Fibroblast of lung (primary cell): Measurements from ENCODE around the gene CGB5. TPM values are rescaled to one million over a fixed set of nuclear protein-coding genes. Genes with fewer than 3 reads are reported as not detected.

Experiments
- DNase-seq, 2 donors: peaks; one replicate each; pipeline versions ENCODE4 v3.0.0 to v3.0.0-alpha.2; 2010; ENCODE audit warnings: low read depth in 2 of 2
- H2AFZ ChIP-seq: 2 replicates; pipeline ENCODE4 v1.5.1; 2012; ENCODE audit warnings: low read length, control low read depth, inconsistent platforms
- H3K27ac ChIP-seq: 2 replicates; pipeline ENCODE4 v1.5.1; 2011; ENCODE audit warnings: low read length, control low read depth; ENCODE audit not compliant: insufficient read depth
- H3K27me3 ChIP-seq: 2 replicates; pipeline ENCODE4 v1.5.1; 2011; ENCODE audit warnings: mild to moderate bottlenecking, low read length; ENCODE audit not compliant: control insufficient read depth, insufficient read depth
- H3K36me3 ChIP-seq: 2 replicates; pipeline ENCODE4 v1.5.1; 2011; ENCODE audit warnings: low read length; ENCODE audit not compliant: control insufficient read depth, insufficient read depth
- H3K4me1 ChIP-seq: 2 replicates; pipeline ENCODE4 v1.5.1; 2011; ENCODE audit warnings: low read length; ENCODE audit not compliant: control insufficient read depth, insufficient read depth; ENCODE audit errors: extremely low read depth
- H3K4me2 ChIP-seq: 2 replicates; pipeline ENCODE4 v1.5.1; 2011; ENCODE audit warnings: low read length, control low read depth; ENCODE audit not compliant: insufficient read depth; ENCODE audit errors: extremely low read depth
- H3K4me3 ChIP-seq, 4 experiments: fragments of 200-600 bp in 1 of 4; sonication (generic) in 1 of 4; replicated peaks in 1 of 4; 2 replicates each; pipeline ENCODE4 v1.5.1; 2011 to 2016; ENCODE audit warnings: low read length in 4 of 4, low read depth in 3 of 4, mild to moderate bottlenecking in 3 of 4, control low read depth in 2 of 4, inconsistent platforms in 1 of 4, mixed read lengths in 1 of 4; ENCODE audit not compliant: insufficient read depth in 1 of 4; ENCODE audit errors: control extremely low read depth in 1 of 4
- H3K79me2 ChIP-seq: 2 replicates; pipeline ENCODE4 v1.5.1; 2012; ENCODE audit warnings: mild to moderate bottlenecking, low read length, inconsistent platforms; ENCODE audit not compliant: control insufficient read depth, insufficient read depth
- H3K9ac ChIP-seq: 2 replicates; pipeline ENCODE4 v1.5.1; 2011; ENCODE audit warnings: mild to moderate bottlenecking, low read length, control low read depth; ENCODE audit not compliant: insufficient read depth
- H3K9me3 ChIP-seq: 2 replicates; pipeline ENCODE4 v1.5.1; 2012; ENCODE audit warnings: low read depth, low read length; ENCODE audit not compliant: control insufficient read depth, insufficient read depth
- H4K20me1 ChIP-seq: 2 replicates; pipeline ENCODE4 v1.5.1; 2011; ENCODE audit warnings: low read length; ENCODE audit not compliant: control insufficient read depth, insufficient read depth; ENCODE audit errors: extremely low read depth
- CTCF ChIP-seq, 2 donors: IDR thresholded peaks in 1 of 2; conservative IDR thresholded peaks in 1 of 2; 1 replicate in 1 of 2; 2 replicates in 1 of 2; pipeline ENCODE4 v1.5.1; 2011 to 2012; ENCODE audit warnings: low read length in 2 of 2, control low read depth in 1 of 2, inconsistent platforms in 1 of 2, low read depth in 1 of 2, mild to moderate bottlenecking in 1 of 2
- EZH2 ChIP-seq: IDR thresholded peaks from 2 replicates; pipeline ENCODE4 v1.5.1; 2012; ENCODE audit warnings: low read length, control low read depth, mild to moderate bottlenecking; ENCODE audit errors: missing control alignments
- polyA plus RNA-seq, 2 donors: library from polyadenylated mRNA; depleted of rRNA in 1 of 2; stranded (reverse) in 1 of 2; unstranded in 1 of 2; fragments of >200 nt; gene quantifications; 2 replicates each; pipeline ENCODE4 v1.2.1, GENCODE V29; 2011 to 2012; ENCODE audit warnings: missing spikeins in 1 of 2
- total RNA-seq: library from RNA; depleted of rRNA; stranded (reverse); fragments of >200 nt; gene quantifications from 2 replicates; pipeline ENCODE4 v1.2.1, GENCODE V29; 2014

The CGB5 gene
- total and polyA plus RNA-seq, 2 donors (not counting 1 experiment from before 2014, with no cell fraction given) = not detected

GRCh38 chr19:49086296-49086695, 42.6 kb downstream of the CGB5 start:
- Histone ChIP-seq H3K4me1 (peaks cover 7% of the 10 kb centered on the region), H3K9me3 (no peaks in the 10 kb centered on the region), H3K4me2 (peak overlapping the region; percentile 99), H3K27ac (peak overlapping the region; percentile 86), H3K4me3 (peak overlapping the region; percentile 78 to 87 (median 84)), H3K79me2 (peaks cover 52% of the 10 kb centered on the region), H3K27me3 (no peaks in the 10 kb centered on the region), H3K9ac (peak overlapping the region; percentile 87), H4K20me1 (peaks cover 4% of the 10 kb centered on the region), H3K36me3 (peaks cover 10% of the 10 kb centered on the region), H2AFZ (no peak overlapping the region)
- DNase-seq = no peak
- TF ChIP-seq EZH2 (no peak), CTCF (conservative IDR thresholded peaks at IDR 0.05 in 1 of 2, IDR thresholded peaks at IDR 0.05 in 1 of 2; ENCODE audit: low read depth in 1 of 2, low read length in 2 of 2) (no peak)

- Histone ChIP-seq H3K36me3 (peaks cover 23% of the 10 kb centered on the region), H3K4me2 (no peak overlapping the region), H3K27ac (no peak overlapping the region), H3K79me2 (peaks cover 60% of the 10 kb centered on the region), H2AFZ (no peak overlapping the region), H3K4me1 (peaks cover 7% of the 10 kb centered on the region), H3K9ac (no peak overlapping the region), H4K20me1 (no peaks in the 10 kb centered on the region), H3K4me3 (no peak overlapping the region), H3K27me3 (no peaks in the 10 kb centered on the region), H3K9me3 (no peaks in the 10 kb centered on the region)
- TF ChIP-seq EZH2 (no peak), CTCF (conservative IDR thresholded peaks at IDR 0.05 in 1 of 2, IDR thresholded peaks at IDR 0.05 in 1 of 2; ENCODE audit: low read depth in 1 of 2, low read length in 2 of 2) (no peak)
- DNase-seq = no peak
Observed at GRCh38 chr19:49091391-49092038, 47.9 kb downstream of the CGB5 start.

GRCh38 chr19:49092686-49093085, 49.0 kb downstream of the CGB5 start:
- H2AFZ ChIP-seq = no peak overlapping the region
- H3K4me2 ChIP-seq = no peak overlapping the region
- H3K4me3 ChIP-seq = no peak overlapping the region
- peaks cover 2% of the 10 kb centered on the region for H3K4me1 ChIP-seq
- no peaks in the 10 kb centered on the region for H3K9me3 ChIP-seq
- peaks cover 25% of the 10 kb centered on the region for H3K36me3 ChIP-seq
- DNase-seq = no peak
- TF ChIP-seq EZH2 = no peak
- TF ChIP-seq CTCF (conservative IDR thresholded peaks at IDR 0.05 in 1 of 2, IDR thresholded peaks at IDR 0.05 in 1 of 2; ENCODE audit: low read depth in 1 of 2, low read length in 2 of 2) = no peak
- no peak overlapping the region for H3K27ac ChIP-seq
- no peaks in the 10 kb centered on the region for H4K20me1 ChIP-seq
- H3K79me2 ChIP-seq = peaks cover 48% of the 10 kb centered on the region
- no peaks in the 10 kb centered on the region for H3K27me3 ChIP-seq
- no peak overlapping the region for H3K9ac ChIP-seq

Other genes with a start within 250 kb of the CGB5 start
- 22.1 and 33.9 TPM in 2 replicates for gene BCAT2, start 232.8 kb upstream of the CGB5 start, total RNA-seq
- gene BCAT2, start 232.8 kb upstream of the CGB5 start, polyA plus RNA-seq = 22.8 and 23.2 TPM in 2 replicates
- 7.7 and 11.1 TPM in 2 replicates for gene HSD17B14, start 207.4 kb upstream of the CGB5 start, total RNA-seq
- gene HSD17B14, start 207.4 kb upstream of the CGB5 start, polyA plus RNA-seq = 2.7 and 4.5 TPM in 2 replicates
- gene PLEKHA4, start 175.2 kb upstream of the CGB5 start, total RNA-seq = 18.7 and 20.0 TPM in 2 replicates
- 6.6 and 11.1 TPM in 2 replicates for gene PLEKHA4, start 175.2 kb upstream of the CGB5 start, polyA plus RNA-seq
- 87.3 and 166 TPM in 2 replicates for gene PPP1R15A, start 171.4 kb upstream of the CGB5 start, total RNA-seq
- 46.3 and 116 TPM in 2 replicates for gene PPP1R15A, start 171.4 kb upstream of the CGB5 start, polyA plus RNA-seq
- gene TULP2, start 145.1 kb upstream of the CGB5 start, total RNA-seq = 0.51 and 0.83 TPM in 2 replicates
- gene TULP2, start 145.1 kb upstream of the CGB5 start, polyA plus RNA-seq = 0.10 and 0.28 TPM in 2 replicates
- 130 and 137 TPM in 2 replicates for gene NUCB1, start 143.5 kb upstream of the CGB5 start, total RNA-seq
- gene NUCB1, start 143.5 kb upstream of the CGB5 start, polyA plus RNA-seq = 101 and 129 TPM in 2 replicates
- 0.17 TPM in 1 of 2 replicates, not detected in the other for gene DHDH, start 110.1 kb upstream of the CGB5 start, total RNA-seq
- gene DHDH, start 110.1 kb upstream of the CGB5 start, polyA plus RNA-seq = 0.08 TPM in 1 of 2 replicates, not detected in the other
- gene BAX, start 89.0 kb upstream of the CGB5 start, total RNA-seq = 106 and 194 TPM in 2 replicates
- gene BAX, start 89.0 kb upstream of the CGB5 start, polyA plus RNA-seq = 70.1 and 90.3 TPM in 2 replicates
- 6,440 and 8,266 TPM in 2 replicates for gene FTL, start 78.5 kb upstream of the CGB5 start, total RNA-seq
- gene FTL, start 78.5 kb upstream of the CGB5 start, polyA plus RNA-seq = 1,844 and 2,689 TPM in 2 replicates
- gene GYS1, start 50.5 kb upstream of the CGB5 start, total RNA-seq = 18.7 and 31.2 TPM in 2 replicates
- 42.8 and 43.0 TPM in 2 replicates for gene GYS1, start 50.5 kb upstream of the CGB5 start, polyA plus RNA-seq
- gene RUVBL2, start 50.0 kb upstream of the CGB5 start, total RNA-seq = 128 and 158 TPM in 2 replicates
- gene RUVBL2, start 50.0 kb upstream of the CGB5 start, polyA plus RNA-seq = 77.6 and 157 TPM in 2 replicates
- not detected in 2 replicates for gene LHB, start 26.8 kb upstream of the CGB5 start, total RNA-seq
- 0.17 TPM in 1 of 2 replicates, not detected in the other for gene LHB, start 26.8 kb upstream of the CGB5 start, polyA plus RNA-seq
- not detected in 2 replicates for gene CGB3, start 19.5 kb upstream of the CGB5 start, total RNA-seq
- gene CGB3, start 19.5 kb upstream of the CGB5 start, polyA plus RNA-seq = not detected in 2 replicates
- gene CGB2, start 12.0 kb upstream of the CGB5 start, total RNA-seq = not detected in 2 replicates
- gene CGB2, start 12.0 kb upstream of the CGB5 start, polyA plus RNA-seq = not detected in 2 replicates
- not detected in 2 replicates for gene CGB1, start 7.0 kb upstream of the CGB5 start, total RNA-seq
- not detected in 2 replicates for gene CGB1, start 7.0 kb upstream of the CGB5 start, polyA plus RNA-seq
- not detected in 2 replicates for gene CGB8, start 5.3 kb downstream of the CGB5 start, total RNA-seq
- not detected in 2 replicates for gene CGB8, start 5.3 kb downstream of the CGB5 start, polyA plus RNA-seq
- under 0.01 TPM in 2 replicates for gene CGB7, start 13.9 kb downstream of the CGB5 start, total RNA-seq
- 0.07 and 0.12 TPM in 2 replicates for gene CGB7, start 13.9 kb downstream of the CGB5 start, polyA plus RNA-seq
- gene NTF4, start 21.0 kb downstream of the CGB5 start, total RNA-seq = not detected in 2 replicates
- gene NTF4, start 21.0 kb downstream of the CGB5 start, polyA plus RNA-seq = not detected in 2 replicates
- not detected in 2 replicates for gene KCNA7, start 28.9 kb downstream of the CGB5 start, total RNA-seq
- gene KCNA7, start 28.9 kb downstream of the CGB5 start, polyA plus RNA-seq = not detected in 2 replicates
- 114 and 142 TPM in 2 replicates for gene SNRNP70, start 41.6 kb downstream of the CGB5 start, total RNA-seq
- gene SNRNP70, start 41.6 kb downstream of the CGB5 start, polyA plus RNA-seq = 72.2 and 83.0 TPM in 2 replicates
- 8.0 and 10.9 TPM in 2 replicates for gene LIN7B, start 70.5 kb downstream of the CGB5 start, total RNA-seq
- gene LIN7B, start 70.5 kb downstream of the CGB5 start, polyA plus RNA-seq = 2.6 TPM in 2 replicates
- gene C19orf73, start 75.3 kb downstream of the CGB5 start, total RNA-seq = 0.51 and 0.83 TPM in 2 replicates
- 0.27 and 0.30 TPM in 2 replicates for gene C19orf73, start 75.3 kb downstream of the CGB5 start, polyA plus RNA-seq
- gene PPFIA3, start 75.7 kb downstream of the CGB5 start, total RNA-seq = 0.77 and 1.3 TPM in 2 replicates
- gene PPFIA3, start 75.7 kb downstream of the CGB5 start, polyA plus RNA-seq = 0.37 and 0.62 TPM in 2 replicates
- under 0.01 TPM in 1 of 2 replicates, not detected in the other for gene HRC, start 111.5 kb downstream of the CGB5 start, total RNA-seq
- gene HRC, start 111.5 kb downstream of the CGB5 start, polyA plus RNA-seq = 0.16 TPM in 1 of 2 replicates, not detected in the other
- 6.9 and 18.7 TPM in 2 replicates for gene TRPM4, start 113.9 kb downstream of the CGB5 start, total RNA-seq
- gene TRPM4, start 113.9 kb downstream of the CGB5 start, polyA plus RNA-seq = 6.1 and 6.7 TPM in 2 replicates